ENCODE data around the gene PBLD. TPM values are rescaled to one million over a fixed set of nuclear protein-coding genes. Genes with fewer than 3 reads are reported as not detected.
"Not testable (repeated sequence)": the region's sequence is repeated elsewhere in the genome, so short reads cannot be mapped to it uniquely, and the experiment has no call there.

PBLD gene
- total RNA-seq, 1 donor from 2014 or later, result 10.6 TPM

DNA sequence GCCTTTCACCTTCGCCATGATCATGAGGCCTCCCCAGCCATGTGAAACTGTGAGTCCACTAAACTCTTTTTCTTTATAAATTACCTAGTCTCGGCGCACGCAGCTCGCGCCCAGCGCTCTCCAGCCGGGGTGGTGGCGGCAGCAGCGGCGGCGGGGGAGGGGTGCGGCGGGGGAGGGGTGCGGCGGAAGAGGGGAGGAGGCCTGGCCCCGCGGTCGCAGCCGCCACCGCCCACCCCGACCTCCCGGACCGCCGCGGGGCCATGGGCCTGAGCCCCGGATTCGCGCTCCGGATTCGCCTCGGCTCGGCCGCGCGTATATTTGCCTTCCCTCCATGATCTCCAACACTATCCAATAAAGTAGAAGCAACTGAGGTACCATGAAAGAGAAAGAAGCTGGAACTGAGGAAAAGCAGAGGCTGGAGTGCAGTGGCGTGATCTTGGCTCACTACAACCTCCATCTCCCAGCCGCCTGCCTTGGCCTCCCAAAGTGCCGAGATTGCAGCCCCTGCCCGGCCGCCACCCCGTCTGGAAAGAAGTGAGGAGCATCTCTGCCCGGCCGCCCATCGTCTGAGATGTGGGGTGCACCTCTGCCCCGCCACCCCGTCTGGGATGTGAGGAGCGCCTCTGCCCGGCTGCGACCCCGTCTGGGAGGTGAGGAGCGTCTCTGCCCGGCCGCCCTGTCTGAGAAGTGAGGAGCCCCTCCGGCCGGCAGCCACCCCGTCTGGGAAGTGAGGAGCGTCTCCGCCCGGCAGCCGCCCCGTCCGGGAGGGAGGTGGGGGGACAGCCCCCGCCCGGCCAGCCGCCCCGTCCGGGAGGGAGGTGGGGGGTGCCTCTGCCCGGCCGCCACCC, 53.6 kb downstream of the PBLD start:
- not testable (repeated sequence) for DNase-seq (ENCODE audit: low read depth)

GRCh38 chr10:68277814-68278213, 54.9 kb downstream of the PBLD start:
- DNase-seq (ENCODE audit: low read depth), result not testable (repeated sequence)

GRCh38 chr10:68276224-68276623, 56.5 kb downstream of the PBLD start:
- no peak for DNase-seq (ENCODE audit: low read depth)

GRCh38 chr10:68275600-68276126, 57.1 kb downstream of the PBLD start:
- no peak for DNase-seq (ENCODE audit: low read depth)

GRCh38 chr10:68272833-68273232, 59.9 kb downstream of the PBLD start:
- no peak for DNase-seq (ENCODE audit: low read depth)

GRCh38 chr10:68271196-68271882, 61.4 kb downstream of the PBLD start:
- peak; percentile 41 for DNase-seq (ENCODE audit: low read depth)

DNA sequence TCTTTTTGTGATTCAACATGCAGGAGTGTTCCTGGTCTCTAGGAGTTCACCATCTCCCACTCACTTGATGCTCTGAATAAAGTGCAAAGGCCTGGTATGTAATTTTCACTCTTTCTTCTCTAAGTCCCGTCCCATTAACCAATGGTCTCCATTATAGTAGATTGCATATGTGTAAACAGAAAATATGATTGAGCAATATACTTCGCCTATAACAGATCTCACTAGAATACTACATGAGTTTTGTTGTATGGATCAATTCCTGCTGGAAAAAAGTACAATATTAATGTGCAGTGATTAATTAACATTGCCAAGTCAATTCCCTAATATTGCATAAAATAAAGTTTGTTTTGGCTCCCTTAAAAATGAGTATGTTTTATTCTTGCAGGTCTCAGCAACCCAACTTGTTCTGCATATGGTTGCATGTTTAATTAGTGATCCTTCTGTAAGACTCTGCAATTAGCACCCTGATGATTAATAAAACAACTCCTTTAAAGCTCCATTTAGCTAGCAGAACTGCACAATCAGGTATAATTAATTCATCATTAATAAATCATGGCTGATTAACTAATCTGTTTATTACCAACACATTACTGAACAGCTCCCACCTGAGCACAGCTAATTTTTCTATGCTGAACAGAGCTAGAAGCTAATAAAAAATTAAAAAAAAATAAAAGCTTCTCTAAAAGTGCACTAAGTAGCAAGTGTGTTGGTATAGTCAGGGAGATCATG, 63.0 kb downstream of the PBLD start:
- no peak for DNase-seq (ENCODE audit: low read depth)

- peak; percentile 77 for DNase-seq (ENCODE audit: low read depth)
These were observed 71.4 kb downstream of the PBLD start for GRCh38 chr10:68261132-68261856.

DNA sequence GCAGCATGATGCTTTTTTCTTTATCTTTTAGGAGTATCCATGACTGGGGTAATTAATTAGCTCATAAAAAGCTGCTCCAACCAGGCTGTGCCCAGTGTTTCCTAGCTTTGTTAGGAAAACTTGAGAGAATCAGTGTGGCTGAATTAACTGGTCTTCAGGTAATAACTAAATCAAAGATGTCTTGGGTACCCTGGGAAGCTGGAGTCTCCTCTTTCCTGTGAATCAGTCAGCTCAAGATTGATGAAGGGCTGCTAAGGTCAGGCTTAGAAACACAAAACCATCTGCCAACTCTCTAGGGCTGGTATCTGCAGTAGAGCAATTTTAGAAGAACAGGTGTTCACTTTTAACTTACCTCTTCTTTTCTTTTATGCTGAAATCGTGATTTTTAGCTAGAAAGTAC, 79.4 kb downstream of the PBLD start:
- DNase-seq (ENCODE audit: low read depth), result no peak

DNA sequence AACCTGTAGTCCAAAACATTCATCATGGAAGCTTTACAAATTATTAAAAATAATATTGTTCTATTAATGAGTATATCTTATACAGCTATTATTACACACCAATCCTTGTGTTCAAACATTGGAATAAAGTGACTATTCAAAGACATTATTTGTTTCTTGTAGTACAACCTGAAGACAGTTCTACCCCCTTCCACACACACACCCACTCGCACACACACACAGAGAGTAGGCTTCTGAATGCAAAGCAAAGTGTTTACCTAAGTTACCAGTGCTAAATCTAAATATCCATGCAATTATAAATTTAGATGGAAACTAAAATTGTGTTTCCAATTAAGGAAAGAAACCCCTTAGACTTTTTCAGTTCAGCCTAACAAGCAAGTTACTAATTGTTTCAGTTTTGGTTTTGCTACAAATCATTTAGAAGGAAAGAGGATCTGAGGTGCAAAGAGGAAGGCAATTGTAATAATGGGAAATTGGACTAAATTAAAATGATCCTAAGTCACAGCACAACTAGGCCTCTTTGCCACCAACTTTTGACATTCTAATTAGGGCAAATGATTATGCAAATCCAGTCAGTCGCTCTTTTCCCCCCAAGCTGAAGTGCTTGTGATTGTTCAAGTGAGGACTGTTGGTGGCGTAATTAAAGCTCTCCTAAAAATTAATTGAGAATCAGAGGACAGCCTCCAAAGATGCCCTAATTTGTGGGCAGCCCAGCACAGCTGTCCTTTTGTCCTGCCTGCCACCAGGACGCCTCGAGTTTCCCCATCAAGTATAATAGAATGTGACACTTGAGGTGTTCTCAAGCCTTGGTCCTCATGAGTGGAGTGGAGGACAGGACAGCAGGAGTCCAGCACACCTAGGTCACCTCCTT, 80.9 kb downstream of the PBLD start:
- no peak for DNase-seq (ENCODE audit: low read depth)

- DNase-seq (ENCODE audit: low read depth), result no peak
These were observed 81.6 kb downstream of the PBLD start for GRCh38 chr10:68251151-68251550.

- no peak for DNase-seq (ENCODE audit: low read depth)
These were observed 83.4 kb downstream of the PBLD start for GRCh38 chr10:68249297-68249696.

- DNase-seq (ENCODE audit: low read depth), result no peak
These were observed 84.8 kb downstream of the PBLD start for GRCh38 chr10:68247931-68248330.

GRCh38 chr10:68246397-68246796, 86.3 kb downstream of the PBLD start:
- not testable (repeated sequence) for DNase-seq (ENCODE audit: low read depth)

- DNase-seq (ENCODE audit: low read depth), result no peak
These were observed 90.7 kb downstream of the PBLD start for GRCh38 chr10:68242051-68242450.

- DNase-seq (ENCODE audit: low read depth), result peak; percentile 55
These were observed 93.1 kb downstream of the PBLD start for GRCh38 chr10:68239596-68240150.

GRCh38 chr10:68239069-68239468, 93.7 kb downstream of the PBLD start:
- DNase-seq (ENCODE audit: low read depth), result no peak

DNA sequence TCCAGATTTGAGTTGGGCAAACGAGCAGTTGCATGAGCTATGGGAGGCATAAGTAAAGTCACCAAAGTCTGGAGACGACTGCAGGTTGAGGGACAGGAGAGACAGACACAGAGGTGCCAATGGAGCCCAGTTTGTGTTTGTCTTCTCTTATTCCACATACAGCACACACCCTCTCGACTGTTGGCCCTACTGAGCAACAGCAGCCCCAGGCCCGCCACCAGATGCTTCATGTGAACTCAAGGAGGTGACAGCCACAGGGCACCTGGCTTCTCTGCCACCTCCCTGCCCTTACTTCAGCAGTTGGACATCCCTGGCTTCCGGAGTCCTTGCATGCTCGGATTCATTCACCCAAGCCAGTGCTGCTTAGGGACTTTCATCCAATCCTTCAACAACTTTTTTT, 94.4 kb downstream of the PBLD start:
- no peak for DNase-seq (ENCODE audit: low read depth)

GRCh38 chr10:68237173-68237572, 95.6 kb downstream of the PBLD start:
- no peak for DNase-seq (ENCODE audit: low read depth)

DNA sequence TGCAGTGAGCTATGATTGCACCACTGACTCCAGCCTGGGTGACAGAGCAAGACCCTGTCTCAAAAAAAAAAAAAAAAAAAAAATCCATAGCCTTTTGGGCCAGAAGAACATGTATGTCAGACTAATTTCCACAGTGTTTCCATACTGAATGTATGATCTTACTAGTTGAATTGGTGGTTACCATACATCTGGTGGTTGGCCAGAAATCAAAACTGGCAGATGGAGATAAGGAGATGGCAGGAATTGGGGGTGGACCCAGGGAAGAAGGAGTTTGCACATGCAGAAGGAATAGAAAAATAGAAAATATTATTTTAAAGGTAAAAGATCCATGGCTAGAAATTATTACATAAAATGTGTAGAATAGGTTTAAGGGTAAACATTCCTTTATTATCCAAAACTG, 97.1 kb downstream of the PBLD start:
- no peak for DNase-seq (ENCODE audit: low read depth)
